ENCODE measurements around the gene BOD1L2.

- TF ChIP-seq POLR2A (IDR thresholded peaks at IDR 0.05; ENCODE audit: low read length): no peak
- no peak for TF ChIP-seq GATA1 (IDR thresholded peaks at IDR 0.05; ENCODE audit: low read depth, low read length)
These were observed at the start of gene BOD1L2 for GRCh38 chr18:57146956-57147636.
